Trophoblast cell (in vitro differentiated cells and primary cell): ENCODE results near the gene TRIM71.
A peak's percentile ranks its signal among the peaks of the same experiment; 100 is the strongest.
"Not testable (repeated sequence)": the region's sequence is repeated elsewhere in the genome, so short reads cannot be mapped to it uniquely, and the experiment has no call there.

ENCODE experiments used
- DNase-seq, 2 donors: peaks; one replicate each; pipeline ENCODE4 v3.0.0-alpha.2; 2016
- H2AFZ ChIP-seq: 2 replicates; pipeline ENCODE4 v1.6.1; 2013; ENCODE audit warnings: low read length, moderate library complexity, mild to moderate bottlenecking; ENCODE audit not compliant: insufficient read depth, poor library complexity
- H2AK5ac ChIP-seq: 2 replicates; pipeline ENCODE4 v1.6.1; 2013; ENCODE audit warnings: mild to moderate bottlenecking, low read length
- H2BK120ac ChIP-seq: 2 replicates; pipeline ENCODE4 v1.6.1; 2013; ENCODE audit warnings: low read length, mild to moderate bottlenecking, moderate library complexity; ENCODE audit not compliant: insufficient read depth, poor library complexity
- H2BK12ac ChIP-seq: 2 replicates; pipeline ENCODE4 v1.6.1; 2013; ENCODE audit warnings: mild to moderate bottlenecking, low read length, moderate library complexity
- H2BK5ac ChIP-seq: 2 replicates; pipeline ENCODE4 v1.6.1; 2013; ENCODE audit warnings: low read length, low read depth, moderate library complexity, mild to moderate bottlenecking; ENCODE audit not compliant: poor library complexity
- H3K14ac ChIP-seq: 2 replicates; pipeline ENCODE4 v1.6.1; 2013; ENCODE audit warnings: mild to moderate bottlenecking, low read length
- H3K18ac ChIP-seq: 2 replicates; pipeline ENCODE4 v1.6.1; 2013; ENCODE audit warnings: mild to moderate bottlenecking, low read length
- H3K23ac ChIP-seq: 2 replicates; pipeline ENCODE4 v1.6.1; 2013; ENCODE audit warnings: low read length
- H3K27ac ChIP-seq: 2 replicates; pipeline ENCODE4 v1.5.1; 2013; ENCODE audit warnings: low read depth, mild to moderate bottlenecking, inconsistent platforms, low read length, moderate library complexity
- H3K27me3 ChIP-seq: 2 replicates; pipeline ENCODE4 v1.6.1; 2013; ENCODE audit warnings: inconsistent platforms, mild to moderate bottlenecking, low read length, moderate library complexity; ENCODE audit not compliant: insufficient read depth
- H3K36me3 ChIP-seq, 2 experiments: 1 replicate in 1 of 2; 2 replicates in 1 of 2; pipeline ENCODE4 v1.6.1; 2013; ENCODE audit warnings: low read length in 2 of 2, mild to moderate bottlenecking in 2 of 2, moderate library complexity in 1 of 2; ENCODE audit not compliant: insufficient read depth in 2 of 2, control insufficient read depth in 1 of 2
- H3K4ac ChIP-seq: 2 replicates; pipeline ENCODE4 v1.6.1; 2013; ENCODE audit warnings: low read depth, mild to moderate bottlenecking, low read length, moderate library complexity
- H3K4me1 ChIP-seq, 2 experiments: 1 replicate in 1 of 2; 2 replicates in 1 of 2; pipeline ENCODE4 v1.6.1; 2013; ENCODE audit warnings: low read length in 2 of 2, mild to moderate bottlenecking in 2 of 2, moderate library complexity in 1 of 2; ENCODE audit not compliant: insufficient read depth in 2 of 2, control insufficient read depth in 1 of 2
- H3K4me2 ChIP-seq: 2 replicates; pipeline ENCODE4 v1.6.1; 2013; ENCODE audit warnings: inconsistent platforms, mild to moderate bottlenecking, low read length, moderate library complexity
- H3K4me3 ChIP-seq: 2 replicates; pipeline ENCODE4 v1.5.1; 2013; ENCODE audit warnings: mild to moderate bottlenecking, low read depth, low read length, inconsistent platforms
- H3K79me1 ChIP-seq: one replicate; pipeline ENCODE4 v1.6.1; 2013; ENCODE audit warnings: low read length
- H3K79me2 ChIP-seq: 2 replicates; pipeline ENCODE4 v1.6.1; 2013; ENCODE audit warnings: low read length, mild to moderate bottlenecking; ENCODE audit not compliant: control insufficient read depth, insufficient read depth, poor library complexity
- H3K9ac ChIP-seq: 2 replicates; pipeline ENCODE4 v1.6.1; 2013; ENCODE audit warnings: mild to moderate bottlenecking, low read length
- H3K9me3 ChIP-seq: 2 replicates; pipeline ENCODE4 v1.6.1; 2013; ENCODE audit warnings: low read depth, mild to moderate bottlenecking, control low read depth, inconsistent platforms, low read length; ENCODE audit not compliant: insufficient read depth
- H4K12ac ChIP-seq: 2 replicates; pipeline ENCODE4 v1.6.1; 2013; ENCODE audit warnings: low read depth, mild to moderate bottlenecking, low read length, moderate library complexity
- H4K8ac ChIP-seq: 2 replicates; pipeline ENCODE4 v1.6.1; 2013; ENCODE audit warnings: low read depth, mild to moderate bottlenecking, low read length, moderate library complexity
- H4K91ac ChIP-seq: one replicate; pipeline ENCODE4 v1.6.1; 2013; ENCODE audit warnings: low read depth, mild to moderate bottlenecking, low read length, moderate library complexity
- WGBS: extraction: QIAGEN DNeasy Blood & Tissue Kit; methylation state at CpG from one replicate; pipeline ENCODE4 v1.1.7; 2013; ENCODE audit warnings: missing lambda C conversion rate; ENCODE audit not compliant: insufficient read length, insufficient coverage; ENCODE audit errors: extremely low coverage; 5-methylcytosine and 5-hydroxymethylcytosine counted together

The TRIM71 gene

DNA sequence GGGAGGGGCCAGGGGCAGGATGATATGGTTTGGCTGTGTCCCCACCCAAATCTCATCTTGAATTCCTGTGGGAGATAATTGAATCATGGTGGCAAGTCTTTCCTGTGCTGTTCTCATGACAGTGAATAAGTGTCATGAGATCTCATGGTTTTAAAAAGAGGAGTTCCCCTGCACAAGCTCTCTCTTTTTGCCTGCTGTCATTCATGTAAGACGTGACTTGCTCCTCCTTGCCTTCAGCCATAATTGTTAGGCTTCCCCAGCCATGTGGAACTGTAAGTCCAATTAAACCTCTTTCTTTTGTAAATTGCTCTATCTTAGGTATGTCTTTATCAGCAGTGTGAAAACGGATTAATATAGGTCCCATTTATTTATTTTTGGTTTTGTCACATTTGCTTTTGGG is 113.5 kb downstream of the TRIM71 start:
- not testable (repeated sequence) for H3K9ac ChIP-seq, H3K18ac ChIP-seq, H3K4me1 ChIP-seq, H2BK5ac ChIP-seq, H3K4me3 ChIP-seq, H4K91ac ChIP-seq, H3K4ac ChIP-seq, H4K8ac ChIP-seq, DNase-seq, H2BK12ac ChIP-seq, H3K9me3 ChIP-seq, H3K4me2 ChIP-seq, H3K27ac ChIP-seq, H3K27me3 ChIP-seq, H3K14ac ChIP-seq, H3K36me3 ChIP-seq, H3K79me2 ChIP-seq, H3K23ac ChIP-seq, H2AFZ ChIP-seq, H2AK5ac ChIP-seq, H3K79me1 ChIP-seq, H2BK120ac ChIP-seq, H4K12ac ChIP-seq
- WGBS: no CpG with 5 or more reads among the region's 2 CpGs

DNA sequence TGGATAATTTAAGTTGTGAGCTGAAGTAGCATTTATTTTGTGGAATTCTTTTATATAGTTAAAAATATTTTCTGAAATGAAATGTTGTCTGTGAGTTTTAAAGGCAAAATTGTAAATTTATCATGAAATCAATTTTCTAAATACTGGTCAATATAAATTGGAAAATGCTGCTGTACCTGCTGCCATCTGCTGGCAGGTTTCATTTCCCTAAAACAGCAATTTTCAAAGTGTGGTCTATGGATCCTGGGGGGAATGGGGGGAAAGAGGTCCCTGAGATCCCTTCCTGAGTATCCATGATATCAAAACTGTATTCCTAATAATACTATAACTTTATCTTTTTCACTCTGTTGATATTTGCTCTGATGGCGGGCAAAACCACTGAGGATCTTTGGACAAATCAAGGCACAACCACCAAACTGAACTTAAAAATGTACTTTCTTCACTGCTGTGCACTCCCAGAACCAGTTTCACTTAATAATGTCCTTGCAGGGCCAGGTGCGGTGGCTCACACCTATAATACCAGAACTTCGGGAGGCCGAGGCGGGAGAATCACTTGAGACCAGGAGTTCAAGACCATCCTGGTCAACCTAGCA is 116.4 kb downstream of the TRIM71 start:
- no peak overlapping the region for H3K23ac ChIP-seq
- no peaks in the 10 kb centered on the region for H3K79me2 ChIP-seq
- H2AFZ ChIP-seq: no peak overlapping the region
- no peak overlapping the region for H3K14ac ChIP-seq
- H2BK120ac ChIP-seq: no peak overlapping the region
- H3K4me3 ChIP-seq: no peak overlapping the region
- no peak overlapping the region for H2BK5ac ChIP-seq
- H3K9me3 ChIP-seq: peaks cover 1% of the 10 kb centered on the region
- H3K9ac ChIP-seq: no peak overlapping the region
- no peak overlapping the region for H3K18ac ChIP-seq
- no peak overlapping the region for H3K4ac ChIP-seq
- no peak overlapping the region for H3K4me2 ChIP-seq
- H4K91ac ChIP-seq: no peak overlapping the region
- H2BK12ac ChIP-seq: no peak overlapping the region
- H3K36me3 ChIP-seq: no peaks in the 10 kb centered on the region
- WGBS: no CpG with 5 or more reads among the region's 5 CpGs
- no peaks in the 10 kb centered on the region for H3K79me1 ChIP-seq
- H3K27me3 ChIP-seq: no peaks in the 10 kb centered on the region
- peak in 1 of 2 donors; percentile 69 for DNase-seq
- H4K8ac ChIP-seq: no peak overlapping the region
- no peak overlapping the region for H2AK5ac ChIP-seq
- no peak overlapping the region for H4K12ac ChIP-seq
- H3K4me1 ChIP-seq: no peaks in the 10 kb centered on the region
- H3K27ac ChIP-seq: no peak overlapping the region

DNA sequence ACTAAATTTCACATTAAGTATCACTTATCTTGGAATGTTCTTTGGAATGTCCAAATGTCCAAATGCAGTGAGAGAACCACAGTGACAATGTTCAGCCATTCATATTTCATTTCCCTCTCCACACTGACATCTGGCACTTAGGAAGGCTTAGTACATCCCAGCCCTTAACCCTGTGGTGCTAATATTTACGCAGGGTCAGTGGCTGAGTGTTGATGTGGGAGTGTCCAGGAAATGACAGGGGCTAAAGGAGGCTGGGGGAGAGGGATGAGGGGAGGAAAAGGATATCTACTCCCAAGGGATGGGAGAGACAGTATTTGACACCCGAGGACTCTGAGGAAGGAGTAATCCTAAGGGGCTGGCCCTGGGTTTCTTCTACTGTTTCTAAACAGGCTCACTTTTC is 119.5 kb downstream of the TRIM71 start:
- Histone ChIP-seq H4K12ac (no peak overlapping the region), H3K79me2 (no peaks in the 10 kb centered on the region), H3K27ac (no peak overlapping the region), H3K14ac (no peak overlapping the region), H3K4me2 (no peak overlapping the region), H3K4me1 (no peaks in the 10 kb centered on the region), H3K79me1 (no peaks in the 10 kb centered on the region), H3K4me3 (no peak overlapping the region), H2AFZ (no peak overlapping the region), H3K18ac (no peak overlapping the region), H3K23ac (no peak overlapping the region), H3K9ac (no peak overlapping the region), H2AK5ac (no peak overlapping the region), H3K9me3 (no peaks in the 10 kb centered on the region), H3K27me3 (no peaks in the 10 kb centered on the region), H2BK120ac (no peak overlapping the region), H2BK12ac (no peak overlapping the region), H3K36me3 (no peaks in the 10 kb centered on the region), H4K8ac (no peak overlapping the region), H4K91ac (no peak overlapping the region), H2BK5ac (no peak overlapping the region), H3K4ac (no peak overlapping the region)
- no peak for DNase-seq
- no CpG with 5 or more reads among the region's 2 CpGs for WGBS

DNA sequence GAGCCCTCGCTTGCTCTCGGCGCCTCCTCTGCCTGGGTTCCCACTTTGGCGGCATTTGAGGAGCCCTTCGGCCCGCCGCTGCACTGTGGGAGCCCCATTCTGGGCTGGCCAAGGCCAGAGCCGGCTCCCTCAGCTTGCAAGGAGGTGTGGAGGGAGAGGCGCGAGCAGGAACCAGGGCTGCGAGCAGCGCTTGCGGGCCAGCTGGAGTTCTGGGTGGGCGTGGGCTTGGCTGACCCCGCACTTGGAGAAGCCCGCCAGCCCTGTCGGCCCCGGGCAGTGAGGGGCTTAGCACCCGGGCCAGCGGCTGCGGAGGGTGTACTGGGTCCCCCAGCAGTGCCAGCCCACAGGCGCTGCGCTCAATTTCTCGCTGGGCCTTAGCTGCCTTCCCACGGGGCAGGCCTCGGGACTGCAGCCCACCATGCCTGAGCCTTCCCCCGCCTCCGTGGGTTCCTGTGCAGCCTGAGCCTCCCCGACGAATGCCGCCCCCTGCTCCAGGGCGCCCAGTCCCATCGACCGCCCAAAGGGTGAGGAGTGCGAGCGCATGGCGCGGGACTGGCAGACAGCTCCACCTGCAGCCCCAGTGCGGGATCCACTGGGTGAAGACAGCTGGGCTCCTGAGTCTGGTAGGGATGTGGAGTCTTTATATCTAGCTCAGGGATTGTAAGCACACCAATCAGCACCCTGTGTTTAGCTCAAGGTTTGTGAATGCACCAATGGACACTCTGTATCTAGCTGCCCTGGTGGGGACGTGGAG is 121.9 kb downstream of the TRIM71 start:
- H3K79me2 ChIP-seq, H2BK12ac ChIP-seq, H3K79me1 ChIP-seq, H3K27me3 ChIP-seq, H3K9me3 ChIP-seq, H3K36me3 ChIP-seq, H4K8ac ChIP-seq, H2AK5ac ChIP-seq, DNase-seq, H2AFZ ChIP-seq, H4K12ac ChIP-seq, H3K4me1 ChIP-seq, H3K4me2 ChIP-seq, H2BK5ac ChIP-seq, H3K4ac ChIP-seq, H3K4me3 ChIP-seq, H3K18ac ChIP-seq, H3K9ac ChIP-seq, H4K91ac ChIP-seq, H3K14ac ChIP-seq, H2BK120ac ChIP-seq, H3K23ac ChIP-seq, H3K27ac ChIP-seq: not testable (repeated sequence)
- no CpG with 5 or more reads among the region's 40 CpGs for WGBS
